ENCODE data around the gene RCOR2. TPM values are rescaled to one million over a fixed set of nuclear protein-coding genes. Genes with fewer than 3 reads are reported as not detected.
"Not testable (repeated sequence)": the region's sequence is repeated elsewhere in the genome, so short reads cannot be mapped to it uniquely, and the experiment has no call there.

RCOR2 gene
- 2.9 and 3.3 TPM in 2 replicates for total RNA-seq (ENCODE audit: low replicate concordance)

DNA sequence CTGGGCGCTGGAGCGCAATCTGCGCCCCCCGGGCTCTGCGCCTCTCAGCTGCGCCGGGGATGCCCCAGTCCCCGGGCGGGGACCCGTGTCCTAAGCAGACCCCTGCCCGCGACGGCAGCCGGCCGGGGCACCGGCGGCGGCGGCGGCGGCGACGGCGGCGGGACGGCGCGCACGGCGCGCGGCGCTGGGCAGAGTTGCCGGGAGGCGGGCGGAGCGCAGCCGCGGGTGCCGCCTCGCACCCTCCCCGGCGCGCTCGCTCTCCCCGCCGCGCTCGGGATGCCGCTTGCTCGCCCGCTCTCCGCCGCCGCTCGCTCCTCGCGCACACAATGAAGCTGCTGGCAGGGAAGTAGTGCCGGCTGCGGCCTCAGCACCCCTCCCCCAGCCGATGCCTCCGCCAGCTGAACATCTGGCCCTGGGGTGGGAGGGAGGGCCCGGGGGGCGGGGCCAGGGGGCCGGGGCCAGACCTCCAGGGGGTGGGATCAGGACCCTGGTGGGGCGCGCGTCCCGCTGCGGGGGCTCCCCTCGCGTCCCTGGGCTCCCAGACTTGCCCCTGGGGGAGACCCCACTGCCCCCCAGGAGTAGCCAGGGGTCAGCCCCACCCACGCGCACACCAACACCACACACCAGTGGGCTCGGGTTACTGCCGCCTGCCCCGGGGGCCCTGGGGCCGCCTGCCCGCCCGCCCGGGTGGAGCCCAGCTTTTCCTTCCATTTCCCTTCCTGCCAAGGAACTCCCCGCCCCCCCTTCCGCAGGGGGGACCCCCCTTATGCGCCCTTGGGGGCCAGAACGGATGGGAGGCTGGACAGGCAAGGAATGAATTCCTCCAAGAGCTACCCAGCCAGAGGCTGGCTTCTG, at the start of gene RCOR2:
Gene RCOR2, minus strand, starts transcription at position 328 of the 855 bp plus-strand sequence. CDS start 708 bp downstream, outside the sequence.
- peak; percentile 82 for DNase-seq (ENCODE audit: low read depth)
- TF ChIP-seq, protein P1, sequence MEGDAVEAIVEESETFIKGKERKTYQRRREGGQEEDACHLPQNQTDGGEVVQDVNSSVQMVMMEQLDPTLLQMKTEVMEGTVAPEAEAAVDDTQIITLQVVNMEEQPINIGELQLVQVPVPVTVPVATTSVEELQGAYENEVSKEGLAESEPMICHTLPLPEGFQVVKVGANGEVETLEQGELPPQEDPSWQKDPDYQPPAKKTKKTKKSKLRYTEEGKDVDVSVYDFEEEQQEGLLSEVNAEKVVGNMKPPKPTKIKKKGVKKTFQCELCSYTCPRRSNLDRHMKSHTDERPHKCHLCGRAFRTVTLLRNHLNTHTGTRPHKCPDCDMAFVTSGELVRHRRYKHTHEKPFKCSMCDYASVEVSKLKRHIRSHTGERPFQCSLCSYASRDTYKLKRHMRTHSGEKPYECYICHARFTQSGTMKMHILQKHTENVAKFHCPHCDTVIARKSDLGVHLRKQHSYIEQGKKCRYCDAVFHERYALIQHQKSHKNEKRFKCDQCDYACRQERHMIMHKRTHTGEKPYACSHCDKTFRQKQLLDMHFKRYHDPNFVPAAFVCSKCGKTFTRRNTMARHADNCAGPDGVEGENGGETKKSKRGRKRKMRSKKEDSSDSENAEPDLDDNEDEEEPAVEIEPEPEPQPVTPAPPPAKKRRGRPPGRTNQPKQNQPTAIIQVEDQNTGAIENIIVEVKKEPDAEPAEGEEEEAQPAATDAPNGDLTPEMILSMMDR (IDR thresholded peaks at IDR 0.05; ENCODE audit: insufficient read depth, low read length): no peak
- H3K4me3 ChIP-seq (ENCODE audit: low read depth, low read length): peak within 1 kb of the TSS; percentile 66

DNA sequence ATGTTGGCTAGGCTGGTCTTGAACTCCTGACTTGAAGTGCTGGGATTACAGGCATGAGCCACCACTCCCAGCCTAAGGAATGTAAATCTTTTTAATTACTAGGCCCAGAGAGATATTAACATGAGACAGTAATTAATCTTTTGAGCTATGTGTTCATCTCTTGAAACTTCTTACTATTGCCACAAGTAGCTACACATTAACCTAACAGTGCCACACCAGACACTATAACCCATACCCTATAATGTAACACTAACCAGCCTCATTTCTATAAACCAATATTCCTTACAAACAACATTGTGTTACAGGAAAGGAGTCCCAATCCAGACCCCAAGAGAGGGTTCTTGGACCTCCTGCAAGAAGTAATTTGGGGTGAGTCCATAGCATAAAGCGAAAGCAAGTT, 49.5 kb upstream of the RCOR2 start:
- TF ChIP-seq, protein P1 (IDR thresholded peaks at IDR 0.05; ENCODE audit: insufficient read depth, low read length): no peak
- no peak for DNase-seq (ENCODE audit: low read depth)
- H3K4me3 ChIP-seq (ENCODE audit: low read depth, low read length): no peak overlapping the region

DNA sequence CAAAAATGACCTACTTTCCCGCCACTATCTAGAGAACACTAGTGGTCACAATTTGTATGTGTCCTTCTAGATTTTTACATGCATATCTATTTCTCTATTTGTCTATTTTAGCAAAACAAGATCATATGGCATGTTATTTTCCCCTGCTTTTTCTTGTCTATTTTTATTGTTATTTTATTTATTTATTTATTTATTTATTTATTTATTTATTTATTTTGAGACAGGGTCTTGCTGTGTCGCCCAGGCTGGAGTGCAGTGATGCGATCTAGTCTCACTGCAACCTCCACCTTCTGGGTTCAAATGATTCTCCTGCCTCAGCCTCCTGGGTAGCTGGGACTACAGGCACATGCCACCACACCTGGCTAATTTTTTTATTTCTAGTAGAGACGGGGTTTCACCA, 46.9 kb upstream of the RCOR2 start:
- not testable (repeated sequence) for H3K4me3 ChIP-seq (ENCODE audit: low read depth, low read length); DNase-seq (ENCODE audit: low read depth)

DNA sequence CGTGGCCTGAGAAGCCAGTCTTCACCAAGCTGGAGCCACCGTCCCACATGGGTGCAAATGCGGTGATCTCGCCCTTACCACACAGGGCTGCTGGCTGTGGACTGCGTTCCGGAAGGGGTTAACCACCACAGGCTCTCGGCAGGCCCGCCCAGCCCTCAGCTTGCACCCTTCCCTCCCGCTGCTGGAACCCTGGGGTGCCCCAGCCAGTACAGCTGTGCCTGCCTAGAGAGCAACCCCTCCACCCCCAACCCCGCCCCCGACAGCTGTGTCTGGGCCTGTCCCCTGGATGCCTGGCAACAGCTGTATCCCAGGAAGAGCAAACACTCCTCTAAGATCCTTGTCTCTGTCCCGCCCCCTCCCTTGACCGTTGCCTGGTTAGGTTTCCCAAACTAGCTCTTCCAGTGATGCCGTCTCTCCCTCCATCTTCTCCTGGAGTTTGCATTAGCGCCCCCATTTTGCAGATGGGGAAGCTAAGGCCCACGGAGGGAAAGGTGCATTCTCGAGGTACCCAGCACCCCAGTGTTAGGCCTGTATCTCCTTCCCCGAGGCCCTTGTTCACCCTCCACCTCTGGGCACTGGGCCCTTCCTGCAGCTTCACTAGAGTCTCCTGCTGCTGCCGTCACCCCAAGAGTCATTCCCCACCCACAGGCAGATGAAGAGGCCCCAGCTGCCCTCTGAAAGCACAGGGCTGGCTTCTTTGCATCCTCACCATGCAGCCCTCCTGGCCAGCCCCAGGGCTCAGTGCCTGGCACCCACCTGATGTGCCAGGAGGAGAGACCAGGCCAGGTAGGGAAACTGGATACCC, 44.8 kb upstream of the RCOR2 start:
- no peak overlapping the region for H3K4me3 ChIP-seq (ENCODE audit: low read depth, low read length)
- DNase-seq (ENCODE audit: low read depth): peak; percentile 27
- TF ChIP-seq, protein P1 (IDR thresholded peaks at IDR 0.05; ENCODE audit: insufficient read depth, low read length): no peak

DNA sequence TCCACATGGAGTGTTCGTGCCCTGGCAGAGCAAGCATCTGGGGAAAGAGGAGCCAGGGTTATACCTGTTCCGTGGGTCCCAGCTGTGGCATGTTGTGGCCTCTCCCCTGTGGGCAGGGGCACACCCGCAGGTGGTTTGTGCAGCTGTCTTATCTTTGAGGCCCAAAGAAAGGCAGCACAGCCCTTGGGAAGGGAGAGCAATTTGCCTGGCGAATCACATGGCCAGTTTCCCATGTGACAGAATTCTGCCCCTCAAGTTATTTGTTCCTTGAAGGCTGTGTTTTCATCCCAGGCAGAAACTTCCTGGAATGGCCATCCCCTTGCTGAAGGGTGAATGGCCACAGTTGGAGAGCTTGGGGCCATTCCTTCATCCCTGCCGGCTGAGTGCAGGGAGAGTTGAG, 41.0 kb upstream of the RCOR2 start:
- no peak overlapping the region for H3K4me3 ChIP-seq (ENCODE audit: low read depth, low read length)
- TF ChIP-seq, protein P1 (IDR thresholded peaks at IDR 0.05; ENCODE audit: insufficient read depth, low read length): no peak
- DNase-seq (ENCODE audit: low read depth): no peak

DNA sequence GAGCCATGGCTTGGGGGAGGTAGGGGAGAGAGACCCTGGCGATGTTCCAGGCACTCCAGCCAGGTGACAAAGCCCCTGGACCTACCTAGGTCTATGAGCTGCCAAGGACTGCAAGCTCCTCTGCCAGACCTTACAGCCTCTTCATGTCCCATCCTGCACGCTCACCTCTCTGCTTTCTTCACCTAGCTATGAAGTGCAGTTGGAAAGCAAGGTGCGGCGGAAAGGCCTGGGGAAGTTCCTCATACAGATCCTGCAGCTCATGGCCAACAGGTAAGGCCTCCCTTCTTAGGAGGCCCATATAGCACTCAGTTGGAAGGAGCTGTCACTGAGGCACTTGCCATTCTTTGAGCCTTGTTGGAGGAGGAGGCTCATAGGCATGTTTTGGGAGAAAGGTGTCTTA, 35.6 kb upstream of the RCOR2 start:
- H3K4me3 ChIP-seq (ENCODE audit: low read depth, low read length): no peak overlapping the region
- TF ChIP-seq, protein P1 (IDR thresholded peaks at IDR 0.05; ENCODE audit: insufficient read depth, low read length): no peak
- no peak for DNase-seq (ENCODE audit: low read depth)

Data from fibroblast of the aortic adventitia (primary cell).